Peyer's patch (tissue), 4 donors: ENCODE measurements around the gene MSLN. TPM values are rescaled to one million over a fixed set of nuclear protein-coding genes. Genes with fewer than 3 reads are reported as not detected.

Experiments
- DNase-seq, 3 donors: peaks; one replicate each; pipeline ENCODE4 v3.0.0-alpha.2; 2017 to 2019
- H3K27ac ChIP-seq, 4 donors: fragments of 200-600 bp; sonication (generic); one replicate each; pipeline ENCODE4 v1.5.1; 2016 to 2019
- H3K27me3 ChIP-seq, 2 donors: fragments of 200-600 bp; sonication (generic); one replicate each; pipeline ENCODE4 v1.5.1; 2019
- H3K36me3 ChIP-seq, 3 donors: fragments of 200-600 bp; sonication (generic); one replicate each; pipeline ENCODE4 v1.5.1; 2016 to 2019
- H3K4me1 ChIP-seq, 4 donors: fragments of 200-600 bp; sonication (generic); one replicate each; pipeline ENCODE4 v1.5.1; 2016 to 2019
- H3K4me3 ChIP-seq, 4 donors: fragments of 200-600 bp; sonication (generic); 1 replicate in 3 of 4; 2 replicates in 1 of 4; pipeline ENCODE4 v1.5.1; 2016 to 2019; ENCODE audit warnings: mild to moderate bottlenecking in 1 of 4
- H3K9me3 ChIP-seq, 4 donors: fragments of 200-600 bp; sonication (generic); one replicate each; pipeline ENCODE4 v1.5.1; 2016 to 2019; ENCODE audit warnings: mild to moderate bottlenecking in 1 of 4
- POLR2A ChIP-seq, 2 donors: fragments of 450-650 bp; IDR thresholded peaks; one replicate each; pipeline ENCODE4 v1.5.1; 2017; ENCODE audit warnings: antibody characterized with exemption in 2 of 2, mild to moderate bottlenecking in 2 of 2, moderate library complexity in 2 of 2
- total RNA-seq, 4 donors: library from RNA; depleted of rRNA; stranded (reverse); fragments of >200 nt; gene quantifications; one replicate each; pipeline ENCODE4 v1.1.0, GENCODE V29; 2016
- TF ChIP-seq, protein P1 (sequence below), 6 experiments: fragments of 450-650 bp in 4 of 6; fragments of 200-600 bp in 2 of 6; sonication (generic) in 1 of 6; IDR thresholded peaks; one replicate each; pipeline ENCODE4 v1.5.1; 2017 to 2019; ENCODE audit warnings: antibody characterized with exemption in 6 of 6, mild to moderate bottlenecking in 3 of 6, moderate library complexity in 1 of 6

MSLN gene
- total RNA-seq, 4 donors from 2014 or later: 2.6 to 7.7 (median 5.4) TPM; not detected in 1

- peak overlapping the region in 1 of 4 donors; percentile 62 for H3K27ac ChIP-seq
- no peak for TF ChIP-seq POLR2A (IDR thresholded peaks at IDR 0.05)
- TF ChIP-seq, protein P1, sequence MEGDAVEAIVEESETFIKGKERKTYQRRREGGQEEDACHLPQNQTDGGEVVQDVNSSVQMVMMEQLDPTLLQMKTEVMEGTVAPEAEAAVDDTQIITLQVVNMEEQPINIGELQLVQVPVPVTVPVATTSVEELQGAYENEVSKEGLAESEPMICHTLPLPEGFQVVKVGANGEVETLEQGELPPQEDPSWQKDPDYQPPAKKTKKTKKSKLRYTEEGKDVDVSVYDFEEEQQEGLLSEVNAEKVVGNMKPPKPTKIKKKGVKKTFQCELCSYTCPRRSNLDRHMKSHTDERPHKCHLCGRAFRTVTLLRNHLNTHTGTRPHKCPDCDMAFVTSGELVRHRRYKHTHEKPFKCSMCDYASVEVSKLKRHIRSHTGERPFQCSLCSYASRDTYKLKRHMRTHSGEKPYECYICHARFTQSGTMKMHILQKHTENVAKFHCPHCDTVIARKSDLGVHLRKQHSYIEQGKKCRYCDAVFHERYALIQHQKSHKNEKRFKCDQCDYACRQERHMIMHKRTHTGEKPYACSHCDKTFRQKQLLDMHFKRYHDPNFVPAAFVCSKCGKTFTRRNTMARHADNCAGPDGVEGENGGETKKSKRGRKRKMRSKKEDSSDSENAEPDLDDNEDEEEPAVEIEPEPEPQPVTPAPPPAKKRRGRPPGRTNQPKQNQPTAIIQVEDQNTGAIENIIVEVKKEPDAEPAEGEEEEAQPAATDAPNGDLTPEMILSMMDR (IDR thresholded peaks at IDR 0.05): no peak
- no peaks in the 10 kb centered on the region for H3K9me3 ChIP-seq
- H3K4me1 ChIP-seq: peaks cover 0 to 20% (median 16%) of the 10 kb centered on the region in 4 donors
- H3K27me3 ChIP-seq: no peaks in the 10 kb centered on the region
- peaks cover 0 to 9% (median 0%) of the 10 kb centered on the region in 3 donors for H3K36me3 ChIP-seq
- H3K4me3 ChIP-seq: peak overlapping the region; percentile 69 to 100 (median 98)
- DNase-seq: no peak
Measured at GRCh38 chr16:789191-789850, 28.8 kb downstream of the MSLN start.

DNA sequence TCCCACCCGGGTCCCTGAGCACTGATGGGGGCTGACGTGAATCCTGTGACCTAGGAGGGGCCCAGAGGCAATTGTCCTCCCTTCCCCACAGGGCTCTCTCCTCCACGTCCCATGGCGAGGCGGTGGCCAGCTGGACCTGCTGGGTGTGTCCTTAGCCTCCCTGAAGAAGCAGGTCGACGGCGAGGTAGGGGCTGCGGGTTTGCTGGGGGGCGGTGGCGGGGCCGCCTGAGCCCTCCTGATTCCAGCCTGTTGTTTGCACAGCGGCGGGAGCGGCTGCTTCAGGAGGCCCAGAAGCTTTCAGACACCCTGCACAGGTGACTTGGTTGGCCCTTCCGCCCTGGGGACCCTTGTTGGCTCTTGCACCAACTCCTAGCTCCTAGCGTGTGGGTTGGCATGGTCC, 29.6 kb downstream of the MSLN start:
- Histone ChIP-seq H3K4me3 (no peak overlapping the region), H3K27ac (no peak overlapping the region), H3K36me3 (peaks cover 0 to 9% (median 0%) of the 10 kb centered on the region in 3 donors), H3K27me3 (no peaks in the 10 kb centered on the region), H3K9me3 (no peaks in the 10 kb centered on the region), H3K4me1 (peaks cover 0 to 20% (median 16%) of the 10 kb centered on the region in 4 donors)
- no peak for DNase-seq
- TF ChIP-seq, protein P1 (IDR thresholded peaks at IDR 0.05): no peak
- no peak for TF ChIP-seq POLR2A (IDR thresholded peaks at IDR 0.05)

DNA sequence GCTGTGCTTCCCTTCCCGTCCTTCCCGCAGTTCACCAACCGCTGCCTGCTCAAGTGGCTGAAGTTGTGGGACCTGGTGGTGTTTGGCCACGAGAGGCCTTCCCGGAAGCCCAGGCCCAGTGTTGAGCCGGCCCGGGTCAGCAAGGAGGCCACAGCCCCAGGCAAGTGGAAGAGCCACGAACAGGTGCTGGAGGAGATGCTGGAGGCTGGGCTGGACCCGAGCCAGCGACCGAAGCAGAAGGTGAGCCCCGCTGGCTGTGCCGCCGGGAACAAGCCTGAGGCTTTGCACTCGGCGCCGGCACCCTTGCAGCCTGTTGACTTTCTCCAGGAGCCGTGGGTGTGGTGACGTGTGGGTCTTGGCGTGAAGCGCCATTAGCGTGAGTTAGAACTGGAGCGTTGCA, 30.6 kb downstream of the MSLN start:
- Histone ChIP-seq H3K9me3 (no peaks in the 10 kb centered on the region), H3K4me1 (peaks cover 0 to 19% (median 13%) of the 10 kb centered on the region in 4 donors), H3K27ac (no peak overlapping the region), H3K27me3 (no peaks in the 10 kb centered on the region), H3K4me3 (no peak overlapping the region), H3K36me3 (peaks cover 0 to 3% (median 0%) of the 10 kb centered on the region in 3 donors)
- DNase-seq: no peak
- TF ChIP-seq, protein P1 (IDR thresholded peaks at IDR 0.05): no peak
- no peak for TF ChIP-seq POLR2A (IDR thresholded peaks at IDR 0.05)

GRCh38 chr16:792221-792995, 31.9 kb downstream of the MSLN start:
- no peak for DNase-seq
- Histone ChIP-seq H3K9me3 (no peaks in the 10 kb centered on the region), H3K36me3 (no peaks in the 10 kb centered on the region), H3K27ac (no peak overlapping the region), H3K4me1 (peaks cover 0 to 14% (median 9%) of the 10 kb centered on the region in 4 donors), H3K4me3 (no peak overlapping the region), H3K27me3 (no peaks in the 10 kb centered on the region)
- TF ChIP-seq, protein P1 (IDR thresholded peaks at IDR 0.05): no peak
- no peak for TF ChIP-seq POLR2A (IDR thresholded peaks at IDR 0.05)

DNA sequence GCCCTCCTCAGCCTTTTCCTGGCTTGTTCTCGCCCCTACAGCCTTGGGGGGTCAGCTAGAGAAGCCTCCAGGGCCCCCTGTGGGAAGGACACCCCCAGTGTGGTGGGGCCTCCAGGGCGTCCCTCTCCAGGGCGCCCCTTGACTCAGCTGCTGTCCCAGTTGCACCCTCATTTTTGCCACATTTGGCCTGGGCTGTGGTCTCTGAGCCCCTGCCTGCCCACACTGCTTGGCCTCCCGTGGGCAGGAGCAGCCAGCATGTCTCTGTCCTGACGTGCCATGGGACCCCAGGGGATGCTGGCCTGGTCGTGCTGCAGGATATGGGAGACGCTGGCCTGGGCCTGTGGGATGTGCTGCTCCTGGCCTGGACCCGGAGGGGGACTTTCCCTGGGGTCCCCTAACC, 32.9 kb downstream of the MSLN start:
- Histone ChIP-seq H3K36me3 (no peaks in the 10 kb centered on the region), H3K4me3 (no peak overlapping the region), H3K27ac (no peak overlapping the region), H3K9me3 (no peaks in the 10 kb centered on the region), H3K27me3 (no peaks in the 10 kb centered on the region), H3K4me1 (peaks cover 0 to 12% (median 5%) of the 10 kb centered on the region in 4 donors)
- DNase-seq: no peak
- TF ChIP-seq, protein P1 (IDR thresholded peaks at IDR 0.05): no peak
- TF ChIP-seq POLR2A (IDR thresholded peaks at IDR 0.05): no peak
